CD1c-positive myeloid dendritic cell (primary cell): Measurements from ENCODE around the gene RIMS4.

ENCODE experiments used
- DNase-seq: peaks from one replicate; pipeline ENCODE4 v3.0.0-alpha.2; 2016; ENCODE audit errors: extremely low spot score

Gene RIMS4

GRCh38 chr20:44701858-44702256, 108.5 kb downstream of the RIMS4 start:
- DNase-seq: no peak
